MCF 10A (cell line): ENCODE data around the gene DESI2. TPM values are rescaled to one million over a fixed set of nuclear protein-coding genes. Genes with fewer than 3 reads are reported as not detected.

Experiments used
- BruUV-seq: library from RNA; stranded (reverse); fragments of 400-500 nt; replicated peaks from 2 replicates; lab custom pipeline; 2021; lab: Mats Ljungman, UMichigan
- CTCF ChIA-PET: fragments of 300-600 bp; sonication (Branson Sonifier 250); formaldehyde crosslinking; extraction: SDS; loops from one replicate; lab custom pipeline; 2021; ENCODE audit warnings: antibody characterized with exemption, inconsistent platforms; lab: Yijun Ruan, JAX
- POLR2A ChIA-PET: fragments of 300-600, 350-650 bp; sonication (Branson Sonifier 250); formaldehyde crosslinking; extraction: SDS; loops from one replicate; lab custom pipeline; 2020; ENCODE audit warnings: antibody characterized with exemption, inconsistent platforms; lab: Yijun Ruan, JAX
- DNase-seq: peaks from one replicate; pipeline ENCODE4 v3.0.0-alpha.2; 2018; ENCODE audit not compliant: unreplicated experiment
- H3K27ac Mint-ChIP-seq: one replicate; pipeline ENCODE4 v1.8.0; 2022; ENCODE audit warnings: mild to moderate bottlenecking, low read depth, mixed read lengths; ENCODE audit not compliant: unreplicated experiment
- H3K27me3 Mint-ChIP-seq: one replicate; pipeline ENCODE4 v1.8.0; 2022; ENCODE audit warnings: mixed read lengths; ENCODE audit not compliant: insufficient read depth, unreplicated experiment
- H3K36me3 Mint-ChIP-seq: one replicate; pipeline ENCODE4 v1.8.0; 2022; ENCODE audit warnings: mild to moderate bottlenecking, moderate library complexity, mixed read lengths; ENCODE audit not compliant: insufficient read depth, unreplicated experiment
- H3K4me1 Mint-ChIP-seq: one replicate; pipeline ENCODE4 v1.8.0; 2022; ENCODE audit warnings: mixed read lengths; ENCODE audit not compliant: insufficient read depth, unreplicated experiment
- H3K4me3 Mint-ChIP-seq: one replicate; pipeline ENCODE4 v1.8.0; 2022; ENCODE audit warnings: mild to moderate bottlenecking, moderate library complexity, mixed read lengths; ENCODE audit not compliant: unreplicated experiment
- H3K9me3 Mint-ChIP-seq: one replicate; pipeline ENCODE4 v1.8.0; 2022; ENCODE audit warnings: mixed read lengths; ENCODE audit not compliant: unreplicated experiment
- CTCF ChIP-seq: fragments of 200-600 bp; IDR thresholded peaks from one replicate; pipeline ENCODE4 v1.8.0; 2022; ENCODE audit warnings: antibody characterized with exemption, mild to moderate bottlenecking; ENCODE audit not compliant: unreplicated experiment
- intact Hi-C: fragments of 100-400 bp; cut with micrococcal nuclease; formaldehyde crosslinking; loops from 2 replicates; pipeline ENCODE4 v1.14.1; 2022
- total RNA-seq: library from RNA; stranded (reverse); gene quantifications from 2 replicates; pipeline ENCODE4 v1.2.3, GENCODE V29; 2022

DESI2 gene
- total RNA-seq, 1 experiment from 2014 or later: 101 TPM

GRCh38 chr1:244645414-244645813 lies 7.5 kb upstream of the DESI2 start:
- Mint-ChIP-seq H3K4me1 (no peaks in the 10 kb centered on the region), H3K27me3 (peaks cover 21% of the 10 kb centered on the region), H3K9me3 (no peaks in the 10 kb centered on the region), H3K27ac (no peak overlapping the region), H3K4me3 (no peak overlapping the region), H3K36me3 (no peaks in the 10 kb centered on the region)
- no TSS peak for BruUV-seq
- no peak for DNase-seq
- CTCF ChIA-PET: interaction anchor here (1.6 kb wide), 1 partner anchor 42 kb away, joined by 10 read pairs; no protein-coding TSS in a partner anchor
- TF ChIP-seq CTCF: no peak
- intact Hi-C loops: no loop called here
- POLR2A ChIA-PET: no interaction called here

GRCh38 chr1:244645890-244646289 lies 7.0 kb upstream of the DESI2 start:
- no peak overlapping the region for H3K4me3 Mint-ChIP-seq
- ChIA-PET CTCF (no interaction called here), POLR2A (no interaction called here)
- DNase-seq: no peak
- H3K9me3 Mint-ChIP-seq: no peaks in the 10 kb centered on the region
- peaks cover 21% of the 10 kb centered on the region for H3K27me3 Mint-ChIP-seq
- BruUV-seq: no TSS peak
- H3K4me1 Mint-ChIP-seq: no peaks in the 10 kb centered on the region
- no peaks in the 10 kb centered on the region for H3K36me3 Mint-ChIP-seq
- H3K27ac Mint-ChIP-seq: no peak overlapping the region
- TF ChIP-seq CTCF: no peak
- intact Hi-C loops: no loop called here

- intact Hi-C loops: no loop called here
- H3K27me3 Mint-ChIP-seq: peaks cover 8% of the 10 kb centered on the region
- BruUV-seq: no TSS peak
These were observed 5.1 kb upstream of the DESI2 start for GRCh38 chr1:244647819-244648218.

More at GRCh38 chr1:244647819-244648218, 5.1 kb upstream of the DESI2 start:
- Mint-ChIP-seq H3K27ac (no peak overlapping the region), H3K4me3 (no peak overlapping the region), H3K4me1 (peaks cover 8% of the 10 kb centered on the region), H3K9me3 (no peaks in the 10 kb centered on the region), H3K36me3 (no peaks in the 10 kb centered on the region)
- no peak for TF ChIP-seq CTCF
- ChIA-PET POLR2A (interaction anchor here (0.6 to 1.3 kb wide), 4 partner anchors 13 to 92 kb away, joined by 3 to 5 read pairs (median 4); no protein-coding TSS in a partner anchor), CTCF (interaction anchor here (0.6 to 3.1 kb wide), 14 partner anchors 9 to 385 kb away, joined by 3 to 25 read pairs (median 4); no protein-coding TSS in a partner anchor)
- no peak for DNase-seq
